HUES64 (cell line): ENCODE measurements around the gene G6PD. TPM values are rescaled to one million over a fixed set of nuclear protein-coding genes. Genes with fewer than 3 reads are reported as not detected.
"Not testable (repeated sequence)": the region's sequence is repeated elsewhere in the genome, so short reads cannot be mapped to it uniquely, and the experiment has no call there.

ENCODE experiments used
- H3K27ac ChIP-seq: 2 replicates; pipeline ENCODE4 v1.7.0; 2013; ENCODE audit warnings: low read depth, low read length, inconsistent platforms
- H3K27me3 ChIP-seq: 2 replicates; pipeline ENCODE4 v1.6.1; 2013; ENCODE audit warnings: mild to moderate bottlenecking, low read length; ENCODE audit not compliant: insufficient read depth
- H3K36me3 ChIP-seq: 2 replicates; pipeline ENCODE4 v1.6.1; 2013; ENCODE audit warnings: mild to moderate bottlenecking, low read length; ENCODE audit not compliant: insufficient read depth
- H3K4me1 ChIP-seq: 2 replicates; pipeline ENCODE4 v1.6.1; 2013; ENCODE audit warnings: mild to moderate bottlenecking, low read length, moderate library complexity; ENCODE audit not compliant: insufficient read depth
- H3K4me3 ChIP-seq: 2 replicates; pipeline ENCODE4 v1.5.1; 2013; ENCODE audit warnings: mild to moderate bottlenecking, low read length, moderate library complexity
- H3K9ac ChIP-seq: 2 replicates; pipeline ENCODE4 v1.6.1; 2013; ENCODE audit warnings: mild to moderate bottlenecking, low read depth, low read length
- H3K9me3 ChIP-seq: 2 replicates; pipeline ENCODE4 v1.6.1; 2013; ENCODE audit warnings: low read depth, low read length; ENCODE audit not compliant: insufficient read depth
- WGBS: fragments of 150-250, 120-280 bp; methylation state at CpG from one replicate; pipeline ENCODE4 v1.1.7; 2013; ENCODE audit warnings: missing lambda C conversion rate; 5-methylcytosine and 5-hydroxymethylcytosine counted together
- polyA plus RNA-seq, 2 experiments: library from polyadenylated mRNA; stranded (reverse); fragments of 50-300 nt; gene quantifications; one replicate each; pipeline ENCODE4 v1.2.3, GENCODE V29; 2013

The G6PD gene
- polyA plus RNA-seq (2013, experiment 1 of 2): 59.6 TPM
- polyA plus RNA-seq (2013, experiment 2 of 2): 59.7 TPM

- peak within 1 kb of the TSS; percentile 89 for H3K9ac ChIP-seq
- H3K27ac ChIP-seq: peak within 1 kb of the TSS; percentile 96
- H3K4me3 ChIP-seq: peak within 1 kb of the TSS; percentile 90
- no peaks in the 10 kb centered on the region for H3K27me3 ChIP-seq
- under 1% methylated on average over 88 of the region's 92 CpGs for WGBS
- no peaks in the 10 kb centered on the region for H3K4me1 ChIP-seq
- H3K36me3 ChIP-seq: peaks cover 19% of the 10 kb centered on the region
- no peaks in the 10 kb centered on the region for H3K9me3 ChIP-seq
Observed at GRCh38 chrX:154546354-154547244, at the start of gene G6PD. G6PD (minus strand) TSS chrX:154546846; CDS start chrX:154546155, 691 bp downstream.

- H3K27me3 ChIP-seq: no peaks in the 10 kb centered on the region
- H3K4me3 ChIP-seq: no peak overlapping the region
- H3K9ac ChIP-seq: no peak overlapping the region
- 0 out of 2 replicates have a peak, but pooled peaks cover 5% of the 10 kb centered on the region for H3K9me3 ChIP-seq
- H3K27ac ChIP-seq: peak overlapping the region; percentile 66; the same call in 1 of the 2 replicates
- H3K36me3 ChIP-seq: no peaks in the 10 kb centered on the region
- peaks cover 6% of the 10 kb centered on the region; the same call in 1 of the 2 replicates for H3K4me1 ChIP-seq
- 90% methylated on average over 1 of the region's 2 CpGs for WGBS
Observed at GRCh38 chrX:154595559-154596249, 49.1 kb upstream of the G6PD start.

- Histone ChIP-seq H3K9me3 (0 out of 2 replicates have a peak, but pooled peaks cover 5% of the 10 kb centered on the region), H3K27ac (no peak overlapping the region), H3K4me3 (no peak overlapping the region), H3K9ac (no peak overlapping the region), H3K36me3 (no peaks in the 10 kb centered on the region), H3K27me3 (no peaks in the 10 kb centered on the region), H3K4me1 (peaks cover 6% of the 10 kb centered on the region; the same call in 1 of the 2 replicates)
- WGBS: 94% methylated on average over 4 of the region's 4 CpGs
Observed at GRCh38 chrX:154594491-154594890, 47.8 kb upstream of the G6PD start.

- Histone ChIP-seq H3K4me1 (peaks cover 6% of the 10 kb centered on the region; the same call in 1 of the 2 replicates), H3K27me3 (no peaks in the 10 kb centered on the region), H3K36me3 (no peaks in the 10 kb centered on the region), H3K9me3 (0 out of 2 replicates have a peak, but pooled peaks cover 5% of the 10 kb centered on the region), H3K4me3 (no peak overlapping the region), H3K27ac (no peak overlapping the region), H3K9ac (no peak overlapping the region)
- 93% methylated on average over 5 of the region's 5 CpGs for WGBS
Observed at GRCh38 chrX:154593201-154593600, 46.6 kb upstream of the G6PD start.

GRCh38 chrX:154592505-154592904 is 45.9 kb upstream of the G6PD start:
- H3K36me3 ChIP-seq: no peaks in the 10 kb centered on the region
- WGBS: 98% methylated on average over 5 of the region's 5 CpGs
- H3K4me3 ChIP-seq: no peak overlapping the region
- H3K9ac ChIP-seq: no peak overlapping the region
- H3K4me1 ChIP-seq: peaks cover 6% of the 10 kb centered on the region; the same call in 1 of the 2 replicates
- H3K27me3 ChIP-seq: no peaks in the 10 kb centered on the region
- no peak overlapping the region for H3K27ac ChIP-seq
- H3K9me3 ChIP-seq: 0 out of 2 replicates have a peak, but pooled peaks cover 2% of the 10 kb centered on the region

- not testable (repeated sequence) for H3K27ac ChIP-seq, H3K9me3 ChIP-seq, H3K27me3 ChIP-seq, H3K36me3 ChIP-seq, H3K4me3 ChIP-seq, H3K4me1 ChIP-seq, H3K9ac ChIP-seq
- no CpG with 5 or more reads among the region's 13 CpGs for WGBS
Observed at GRCh38 chrX:154590415-154590814, 43.8 kb upstream of the G6PD start.

GRCh38 chrX:154584585-154585183 is 38.0 kb upstream of the G6PD start, which contains the start of gene CTAG1A:
CTAG1A (plus strand) TSS chrX:154585133; CDS start chrX:154585207, 74 bp downstream.
- not testable (repeated sequence) for H3K9me3 ChIP-seq, H3K4me1 ChIP-seq, H3K27ac ChIP-seq, H3K9ac ChIP-seq, H3K4me3 ChIP-seq, H3K36me3 ChIP-seq, H3K27me3 ChIP-seq
- no CpG with 5 or more reads among the region's 39 CpGs for WGBS

GRCh38 chrX:154582994-154583393 is 36.3 kb upstream of the G6PD start:
- not testable (repeated sequence) for H3K27me3 ChIP-seq, H3K4me3 ChIP-seq, H3K9me3 ChIP-seq, H3K4me1 ChIP-seq, H3K27ac ChIP-seq, H3K9ac ChIP-seq, H3K36me3 ChIP-seq
- no CpG with 5 or more reads among the region's 8 CpGs for WGBS

- H3K4me3 ChIP-seq, H3K36me3 ChIP-seq, H3K27me3 ChIP-seq, H3K4me1 ChIP-seq, H3K9me3 ChIP-seq, H3K27ac ChIP-seq, H3K9ac ChIP-seq: not testable (repeated sequence)
- WGBS: no CpG with 5 or more reads among the region's 5 CpGs
Observed at GRCh38 chrX:154575076-154575475, 28.4 kb upstream of the G6PD start.

- not testable (repeated sequence) for H3K27ac ChIP-seq, H3K27me3 ChIP-seq, H3K36me3 ChIP-seq, H3K4me3 ChIP-seq, H3K9me3 ChIP-seq, H3K4me1 ChIP-seq, H3K9ac ChIP-seq
- no CpG with 5 or more reads among the region's 10 CpGs for WGBS
Observed at GRCh38 chrX:154573061-154573460, 26.4 kb upstream of the G6PD start.

- no CpG with 5 or more reads among the region's 11 CpGs for WGBS
- not testable (repeated sequence) for H3K36me3 ChIP-seq, H3K27me3 ChIP-seq, H3K27ac ChIP-seq, H3K9ac ChIP-seq, H3K4me1 ChIP-seq, H3K4me3 ChIP-seq, H3K9me3 ChIP-seq
Observed at GRCh38 chrX:154570361-154570760, 23.7 kb upstream of the G6PD start.
